Keratinocyte (primary cell): ENCODE results near the gene CALCOCO1. TPM values are rescaled to one million over a fixed set of nuclear protein-coding genes. Genes with fewer than 3 reads are reported as not detected.

Experiments used
- DNase-seq: peaks from one replicate; pipeline ENCODE4 v3.0.0-alpha.2; 2011; ENCODE audit warnings: low read depth, missing footprints, low spot score
- FAIRE-seq: peaks from 2 replicates; lab custom pipeline; 2011; peaks lifted over from hg19 to GRCh38; lab: Jason Lieb, UNC
- H2AFZ ChIP-seq: 2 replicates; pipeline ENCODE4 v1.6.0; 2012; ENCODE audit warnings: low read length, control low read depth, inconsistent platforms; ENCODE audit not compliant: control insufficient read depth
- H3K27ac ChIP-seq: 2 replicates; pipeline ENCODE4 v1.5.1; 2011; ENCODE audit warnings: low read length; ENCODE audit not compliant: control insufficient read depth, insufficient read depth
- H3K27me3 ChIP-seq: 3 replicates; pipeline ENCODE4 v1.6.0; 2011; ENCODE audit warnings: low read length; ENCODE audit not compliant: control insufficient read depth, insufficient read depth; ENCODE audit errors: extremely low read depth
- H3K36me3 ChIP-seq, 2 experiments: 2 replicates in 1 of 2; 3 replicates in 1 of 2; pipeline ENCODE4 v1.5.1; 2011; ENCODE audit warnings: low read length in 2 of 2, mild to moderate bottlenecking in 1 of 2; ENCODE audit not compliant: control insufficient read depth in 2 of 2, insufficient read depth in 2 of 2; ENCODE audit errors: extremely low read depth in 1 of 2
- H3K4me1 ChIP-seq: 3 replicates; pipeline ENCODE4 v1.5.1; 2011; ENCODE audit warnings: low read length; ENCODE audit not compliant: control insufficient read depth, insufficient read depth; ENCODE audit errors: extremely low read depth
- H3K4me2 ChIP-seq: 3 replicates; pipeline ENCODE4 v1.6.0; 2011; ENCODE audit warnings: low read depth, low read length; ENCODE audit not compliant: control insufficient read depth, insufficient read depth; ENCODE audit errors: extremely low read depth
- H3K4me3 ChIP-seq, 3 experiments: fragments of 200-600 bp in 1 of 3; sonication (generic) in 1 of 3; 2 replicates in 2 of 3; 3 replicates in 1 of 3; pipeline ENCODE4 v1.5.1; 2011 to 2016; ENCODE audit warnings: low read length in 3 of 3, mild to moderate bottlenecking in 3 of 3, control low read depth in 2 of 3, inconsistent platforms in 1 of 3, low read depth in 1 of 3, mixed read lengths in 1 of 3, mixed run types in 1 of 3, moderate library complexity in 1 of 3; ENCODE audit not compliant: control insufficient read depth in 2 of 3, insufficient read depth in 2 of 3; ENCODE audit errors: extremely low read depth in 1 of 3
- H3K79me2 ChIP-seq: 2 replicates; pipeline ENCODE4 v1.6.0; 2012; ENCODE audit warnings: low read length; ENCODE audit not compliant: control insufficient read depth, insufficient read depth
- H3K9ac ChIP-seq: 3 replicates; pipeline ENCODE4 v1.6.0; 2011; ENCODE audit warnings: low read length; ENCODE audit not compliant: control insufficient read depth, insufficient read depth; ENCODE audit errors: extremely low read depth
- H3K9me1 ChIP-seq: 3 replicates; pipeline ENCODE4 v1.6.0; 2011; ENCODE audit warnings: low read length; ENCODE audit not compliant: control insufficient read depth, insufficient read depth; ENCODE audit errors: extremely low read depth
- H3K9me3 ChIP-seq: 2 replicates; pipeline ENCODE4 v1.5.1; 2012; ENCODE audit warnings: low read depth, low read length; ENCODE audit not compliant: control insufficient read depth
- H4K20me1 ChIP-seq: 3 replicates; pipeline ENCODE4 v1.6.0; 2011; ENCODE audit warnings: low read length; ENCODE audit not compliant: control insufficient read depth, insufficient read depth; ENCODE audit errors: extremely low read depth
- CTCF ChIP-seq, 3 experiments: IDR thresholded peaks in 1 of 3; conservative IDR thresholded peaks in 1 of 3; optimal IDR thresholded peaks in 1 of 3; 2 replicates in 2 of 3; 3 replicates in 1 of 3; pipeline versions ENCODE3 to v1.5.1; 2011; ENCODE audit warnings: low read length in 3 of 3, mild to moderate bottlenecking in 3 of 3, moderate library complexity in 2 of 3, control low read depth in 1 of 3, inconsistent platforms in 1 of 3; ENCODE audit not compliant: insufficient read depth in 2 of 3; ENCODE audit errors: extremely low read depth in 1 of 3
- EZH2 ChIP-seq: IDR thresholded peaks from one replicate; pipeline ENCODE4 v1.6.1; 2012; ENCODE audit warnings: inconsistent platforms, mild to moderate bottlenecking, low read length, moderate library complexity
- dilution Hi-C: fragments of 300-500 bp; cut with MboI; formaldehyde crosslinking; loops from one replicate; pipeline ENCODE4 v1.7.0; 2020; ENCODE audit warnings: low sequenced_read_pairs; ENCODE audit not compliant: extremely low pct_ligation_motif_present
- polyA plus RNA-seq, 5 experiments: library from polyadenylated mRNA; depleted of rRNA in 3 of 5; stranded (reverse) in 3 of 5; stranded (forward) in 1 of 5; unstranded in 1 of 5; fragments of >200 nt; gene quantifications; 1 replicate in 1 of 5; 2 replicates in 3 of 5; 3 replicates in 1 of 5; pipeline versions ENCODE4 v1.2.1 to v1.2.3, GENCODE V29; 2011 to 2012; ENCODE audit warnings: missing spikeins in 2 of 5, low read depth in 1 of 5, low replicate concordance in 1 of 5

Gene CALCOCO1
- polyA plus RNA-seq, 1 donor (not counting 4 experiments of a cell fraction or from before 2014, with no cell fraction given): 67.3 TPM

GRCh38 chr12:53734425-53734824 is 7.2 kb upstream of the CALCOCO1 start:
- no peak for TF ChIP-seq EZH2
- no peak for TF ChIP-seq CTCF (optimal IDR thresholded peaks at IDR 0.05 in 1 of 3, IDR thresholded peaks at IDR 0.05 in 1 of 3, conservative IDR thresholded peaks at IDR 0.05 in 1 of 3; ENCODE audit: extremely low read depth in 1 of 3, insufficient read depth in 2 of 3, low read length in 3 of 3)
- no peak overlapping the region for H3K9ac ChIP-seq
- DNase-seq (no peak), FAIRE-seq (no peak)
- no peaks in the 10 kb centered on the region for H3K4me1 ChIP-seq
- no peak overlapping the region for H3K4me2 ChIP-seq
- dilution Hi-C loops: no loop called here
- no peak overlapping the region for H3K4me3 ChIP-seq
- no peak overlapping the region for H2AFZ ChIP-seq
- no peaks in the 10 kb centered on the region for H3K79me2 ChIP-seq
- no peaks in the 10 kb centered on the region for H3K9me3 ChIP-seq
- H3K27me3 ChIP-seq: peaks cover 30% of the 10 kb centered on the region
- H3K9me1 ChIP-seq: no peaks in the 10 kb centered on the region
- H3K36me3 ChIP-seq: no peaks in the 10 kb centered on the region
- H3K27ac ChIP-seq: no peak overlapping the region
- no peaks in the 10 kb centered on the region for H4K20me1 ChIP-seq

- Histone ChIP-seq H3K9me1 (no peaks in the 10 kb centered on the region), H2AFZ (no peak overlapping the region), H3K4me1 (no peaks in the 10 kb centered on the region), H3K36me3 (no peaks in the 10 kb centered on the region), H4K20me1 (no peaks in the 10 kb centered on the region), H3K4me3 (no peak overlapping the region), H3K79me2 (no peaks in the 10 kb centered on the region), H3K9me3 (no peaks in the 10 kb centered on the region), H3K9ac (no peak overlapping the region), H3K27me3 (peaks cover 24% of the 10 kb centered on the region), H3K27ac (no peak overlapping the region), H3K4me2 (no peak overlapping the region)
- FAIRE-seq (no peak), DNase-seq (no peak)
- TF ChIP-seq CTCF (optimal IDR thresholded peaks at IDR 0.05 in 1 of 3, IDR thresholded peaks at IDR 0.05 in 1 of 3, conservative IDR thresholded peaks at IDR 0.05 in 1 of 3; ENCODE audit: extremely low read depth in 1 of 3, insufficient read depth in 2 of 3, low read length in 3 of 3) (no peak), EZH2 (no peak)
- dilution Hi-C loops: no loop called here
Observed at GRCh38 chr12:53733807-53734200, 6.6 kb upstream of the CALCOCO1 start.
